Mucosa of rectum (tissue), 2 donors: ENCODE data around the gene NOTUM.

Source experiments
- H3K27ac ChIP-seq, 2 donors: one replicate each; pipeline ENCODE4 v1.7.0; 2013; ENCODE audit warnings: inconsistent platforms in 2 of 2, low read depth in 2 of 2, low read length in 2 of 2
- H3K27me3 ChIP-seq, 2 donors: one replicate each; pipeline ENCODE4 v1.7.0; 2013; ENCODE audit warnings: low read length in 2 of 2; ENCODE audit not compliant: control insufficient read depth in 2 of 2, insufficient read depth in 2 of 2
- H3K36me3 ChIP-seq, 2 donors: one replicate each; pipeline ENCODE4 v1.7.0; 2013; ENCODE audit warnings: low read length in 2 of 2; ENCODE audit not compliant: control insufficient read depth in 2 of 2, insufficient read depth in 2 of 2
- H3K4me1 ChIP-seq, 2 donors: one replicate each; pipeline ENCODE4 v1.7.0; 2013; ENCODE audit warnings: low read length in 2 of 2, mild to moderate bottlenecking in 1 of 2; ENCODE audit not compliant: control insufficient read depth in 2 of 2, insufficient read depth in 2 of 2
- H3K4me3 ChIP-seq, 2 donors: one replicate each; pipeline ENCODE4 v1.7.0; 2013; ENCODE audit warnings: low read length in 2 of 2
- H3K9ac ChIP-seq, 2 donors: one replicate each; pipeline ENCODE4 v1.7.0; 2013; ENCODE audit warnings: low read length in 2 of 2, low read depth in 1 of 2, mild to moderate bottlenecking in 1 of 2
- H3K9me3 ChIP-seq, 2 donors: one replicate each; pipeline ENCODE4 v1.7.0; 2013; ENCODE audit warnings: low read length in 2 of 2; ENCODE audit not compliant: control insufficient read depth in 2 of 2
- donor health status: healthy.
- donor health status: Normal muscosa, but diverticular disease.

NOTUM gene

GRCh38 chr17:81927152-81927652 is 33.8 kb downstream of the NOTUM start:
- H3K27ac ChIP-seq: peak overlapping the region; percentile 95 to 97
- peaks cover 3 to 10% of the 10 kb centered on the region in 2 donors for H3K27me3 ChIP-seq
- peak overlapping the region; percentile 76 to 77 for H3K9ac ChIP-seq
- H3K4me3 ChIP-seq: peak overlapping the region; percentile 75 to 76
- peaks cover 44 to 50% of the 10 kb centered on the region in 2 donors for H3K4me1 ChIP-seq
- H3K36me3 ChIP-seq: peaks cover 2 to 3% of the 10 kb centered on the region in 2 donors
- no peaks in the 10 kb centered on the region for H3K9me3 ChIP-seq

DNA sequence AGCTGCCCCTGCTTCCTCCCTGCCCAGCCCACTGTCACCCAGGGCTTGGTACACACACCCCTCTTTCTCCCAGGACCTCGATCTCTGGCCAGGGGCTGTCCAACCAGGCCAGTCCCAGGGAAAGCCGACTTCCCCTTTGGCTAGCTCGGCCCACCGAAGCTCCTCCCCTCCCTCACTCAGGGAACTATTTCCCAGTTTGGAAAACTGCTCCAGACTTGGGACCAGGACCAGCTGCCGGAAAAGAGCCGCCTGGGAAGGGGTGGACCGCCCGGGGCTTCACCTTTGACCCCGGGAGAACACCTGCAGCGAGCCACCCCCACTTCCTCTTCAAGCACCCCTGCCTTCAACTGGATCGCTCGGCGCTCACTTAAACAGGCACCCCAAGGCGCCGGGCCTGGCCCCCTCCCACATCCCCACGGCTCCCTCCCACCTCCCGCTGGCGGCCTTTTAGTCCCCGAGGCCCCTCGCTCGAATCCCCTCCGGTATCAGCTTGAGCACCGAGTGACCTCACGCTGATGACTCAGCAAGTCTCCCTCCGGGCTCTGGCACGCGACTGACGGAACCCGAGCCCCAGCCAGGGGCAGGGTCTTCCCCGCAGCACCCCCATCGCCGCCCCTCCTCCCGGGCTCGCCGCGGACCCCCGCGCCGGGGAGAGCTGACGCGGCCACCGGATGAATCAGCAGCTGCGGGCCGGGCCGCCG is 34.4 kb downstream of the NOTUM start:
- H3K27me3 ChIP-seq: peaks cover 3 to 10% of the 10 kb centered on the region in 2 donors
- H3K4me3 ChIP-seq: peak overlapping the region; percentile 75 to 76
- peaks cover 43 to 51% of the 10 kb centered on the region in 2 donors for H3K4me1 ChIP-seq
- H3K27ac ChIP-seq: peak overlapping the region; percentile 95 to 97
- no peaks in the 10 kb centered on the region for H3K9me3 ChIP-seq
- peaks cover 7% of the 10 kb centered on the region in 2 donors for H3K36me3 ChIP-seq
- peak overlapping the region; percentile 76 to 77 for H3K9ac ChIP-seq

DNA sequence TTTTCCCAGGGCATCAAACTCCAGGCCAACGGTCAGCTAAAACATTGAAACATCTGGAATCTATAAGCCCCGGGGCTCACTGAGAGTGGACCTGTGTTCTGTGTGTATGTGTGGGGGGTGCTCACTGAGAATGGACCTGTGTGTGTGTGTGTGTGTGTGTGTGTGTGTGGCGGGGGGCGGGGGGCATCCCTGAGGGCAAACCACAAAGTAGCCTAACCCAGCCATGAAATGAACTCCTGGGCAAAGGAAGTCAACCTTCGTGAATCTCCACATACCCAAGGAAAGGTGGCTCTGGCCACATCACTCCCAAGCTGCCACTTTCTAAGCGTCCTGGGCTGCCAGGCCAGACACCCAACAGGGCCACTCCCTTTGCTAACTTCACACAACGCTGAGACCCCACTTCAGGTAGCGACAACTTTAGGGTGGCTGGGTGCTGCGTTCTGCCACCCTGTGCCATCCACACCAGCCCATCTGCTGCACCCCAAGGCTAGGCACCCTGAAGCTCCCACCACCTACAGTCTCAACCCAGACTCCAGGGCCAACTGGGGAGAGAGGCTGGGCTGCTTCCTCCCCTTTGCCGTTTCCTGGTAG is 35.0 kb downstream of the NOTUM start:
- Histone ChIP-seq H3K4me1 (peaks cover 41 to 50% of the 10 kb centered on the region in 2 donors), H3K27me3 (peaks cover 3 to 10% of the 10 kb centered on the region in 2 donors), H3K9ac (peak overlapping the region; percentile 76 to 77), H3K27ac (peak overlapping the region; percentile 95 to 97), H3K4me3 (peak overlapping the region; percentile 75 to 76), H3K9me3 (no peaks in the 10 kb centered on the region), H3K36me3 (peaks cover 7 to 10% of the 10 kb centered on the region in 2 donors)

DNA sequence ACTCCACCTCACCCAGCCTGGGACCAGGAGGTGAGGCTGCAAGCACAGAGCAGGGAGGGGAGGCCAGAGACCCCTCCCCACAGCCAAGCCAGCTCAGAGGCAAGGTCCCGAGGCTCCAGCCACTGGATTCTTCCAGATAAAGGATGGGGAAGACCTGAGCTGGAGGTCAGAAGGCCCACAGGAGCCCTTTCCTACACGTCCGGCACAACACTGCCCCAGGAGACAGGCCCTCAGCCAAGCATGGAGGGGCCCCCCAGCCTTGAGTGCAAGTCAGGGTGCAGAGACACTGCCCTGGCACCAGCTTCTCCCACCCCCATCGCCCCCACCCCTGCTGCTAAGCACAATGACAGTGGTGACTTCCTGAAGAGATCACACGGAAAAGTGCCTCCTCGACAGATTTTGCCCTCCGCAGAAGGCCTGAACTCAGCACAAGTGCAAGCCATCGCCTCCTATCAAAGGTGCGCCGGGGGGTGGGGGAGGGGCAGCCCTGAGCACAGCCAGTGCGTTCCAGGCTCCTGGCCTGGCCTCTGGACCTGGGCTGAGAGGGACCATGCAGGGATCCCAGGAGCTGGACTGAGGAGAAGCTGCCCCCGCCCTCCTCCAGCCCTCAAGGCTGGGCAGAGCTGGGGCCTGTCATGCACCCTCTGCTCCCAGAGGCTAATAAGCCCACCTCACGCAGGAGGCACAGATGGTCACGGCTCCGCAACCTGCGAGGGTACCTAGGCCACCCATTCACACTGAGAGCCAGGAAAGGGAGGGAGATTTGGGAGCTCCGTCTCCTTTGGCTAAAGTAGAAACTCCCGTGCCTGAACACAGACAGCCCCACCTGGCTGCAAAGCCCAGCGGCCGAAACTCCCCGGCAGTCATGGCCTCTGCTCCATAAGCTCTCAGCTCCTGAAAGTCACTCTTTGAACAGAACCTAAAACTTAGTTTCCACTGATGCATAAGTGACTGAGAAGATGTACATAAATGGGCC is 36.1 kb downstream of the NOTUM start:
- no peak overlapping the region for H3K9ac ChIP-seq
- no peak overlapping the region for H3K4me3 ChIP-seq
- no peaks in the 10 kb centered on the region for H3K9me3 ChIP-seq
- peak overlapping the region in 1 of 2 donors; percentile 32 for H3K27ac ChIP-seq
- H3K4me1 ChIP-seq: peaks cover 51 to 53% of the 10 kb centered on the region in 2 donors
- H3K27me3 ChIP-seq: peaks cover 3 to 10% of the 10 kb centered on the region in 2 donors
- peaks cover 13 to 17% of the 10 kb centered on the region in 2 donors for H3K36me3 ChIP-seq

GRCh38 chr17:81923302-81924260 is 37.4 kb downstream of the NOTUM start:
- Histone ChIP-seq H3K9me3 (no peaks in the 10 kb centered on the region), H3K27ac (peak overlapping the region; percentile 32 to 59), H3K4me1 (peaks cover 63 to 65% of the 10 kb centered on the region in 2 donors), H3K9ac (peak overlapping the region; percentile 3 to 42), H3K36me3 (peaks cover 15 to 19% of the 10 kb centered on the region in 2 donors), H3K27me3 (peaks cover 0 to 3% of the 10 kb centered on the region in 2 donors), H3K4me3 (peak overlapping the region; percentile 31 to 50)

DNA sequence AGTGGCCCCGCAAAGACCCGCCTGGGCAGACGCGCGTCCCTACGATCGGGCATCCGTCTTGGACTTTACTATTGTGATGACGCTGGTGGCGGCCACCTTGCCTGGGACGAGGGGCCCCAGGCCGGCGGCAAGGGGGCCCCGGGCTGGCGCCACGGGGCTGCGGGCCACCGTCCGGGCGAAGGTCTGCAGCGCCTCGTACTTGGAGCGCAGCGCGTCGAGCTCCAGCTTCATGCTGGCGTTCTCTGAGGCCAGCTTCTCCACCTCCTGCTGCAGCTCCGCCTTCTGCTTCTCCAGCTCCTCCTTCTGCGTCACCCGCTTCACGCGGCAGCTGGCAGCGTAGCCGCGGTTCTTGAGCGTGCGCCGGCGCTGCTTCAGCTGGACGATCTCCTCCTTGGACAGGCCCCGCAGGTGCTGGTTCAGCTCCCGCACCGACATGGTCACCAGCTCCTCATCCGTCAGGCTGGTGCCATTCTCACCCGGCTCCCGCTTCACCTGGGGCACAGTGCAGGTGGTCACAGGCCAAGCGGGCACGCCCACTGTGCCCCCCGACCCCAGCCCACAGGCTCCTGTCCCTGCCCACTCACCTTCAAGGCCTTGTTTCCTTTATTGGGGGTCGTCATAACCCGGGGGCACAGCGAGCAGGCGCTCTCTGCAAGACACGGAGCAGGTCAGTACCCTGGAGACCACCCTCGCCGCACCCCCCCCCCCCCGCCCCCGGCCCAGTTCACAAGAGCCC is 38.3 kb downstream of the NOTUM start:
- no peaks in the 10 kb centered on the region for H3K27me3 ChIP-seq
- H3K36me3 ChIP-seq: peaks cover 15 to 19% of the 10 kb centered on the region in 2 donors
- peaks cover 61 to 62% of the 10 kb centered on the region in 2 donors for H3K4me1 ChIP-seq
- peak overlapping the region in 1 of 2 donors; percentile 20 for H3K4me3 ChIP-seq
- peak overlapping the region; percentile 32 to 59 for H3K27ac ChIP-seq
- H3K9ac ChIP-seq: no peak overlapping the region
- no peaks in the 10 kb centered on the region for H3K9me3 ChIP-seq

DNA sequence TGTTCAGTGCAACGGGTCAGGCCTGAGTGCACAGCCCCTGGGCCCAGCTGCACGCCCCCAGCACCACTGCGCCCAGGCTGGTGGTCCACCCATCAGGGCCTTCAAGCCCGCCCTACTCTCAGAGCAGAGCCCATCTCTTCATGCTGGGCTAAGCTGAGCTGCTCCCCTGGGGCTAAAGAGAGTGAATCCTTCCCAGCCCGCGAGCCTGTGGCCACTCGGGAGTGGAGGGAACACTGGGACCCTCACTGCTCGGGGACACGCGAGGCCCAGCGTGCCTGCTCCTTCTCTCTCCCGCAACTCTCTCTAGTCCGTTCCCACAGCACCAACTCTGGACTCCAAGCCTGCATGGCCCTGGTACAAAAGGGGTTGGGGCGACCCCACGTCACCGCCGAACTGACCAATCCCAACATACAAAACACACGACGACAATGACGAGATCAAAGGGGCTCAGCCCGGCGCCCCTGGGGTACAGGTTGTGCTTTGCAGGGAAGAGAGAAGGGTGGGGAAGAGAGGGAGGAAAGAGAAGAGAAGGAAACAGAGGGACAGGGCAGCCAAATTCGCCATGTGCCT is 38.9 kb downstream of the NOTUM start:
- peaks cover 63 to 67% of the 10 kb centered on the region in 2 donors for H3K4me1 ChIP-seq
- no peaks in the 10 kb centered on the region for H3K9me3 ChIP-seq
- no peak overlapping the region for H3K9ac ChIP-seq
- no peak overlapping the region for H3K27ac ChIP-seq
- no peaks in the 10 kb centered on the region for H3K27me3 ChIP-seq
- H3K36me3 ChIP-seq: peaks cover 15 to 19% of the 10 kb centered on the region in 2 donors
- H3K4me3 ChIP-seq: no peak overlapping the region

GRCh38 chr17:81921537-81921862 is 39.5 kb downstream of the NOTUM start:
- peaks cover 69 to 73% of the 10 kb centered on the region in 2 donors for H3K4me1 ChIP-seq
- no peak overlapping the region for H3K4me3 ChIP-seq
- H3K36me3 ChIP-seq: peaks cover 15 to 19% of the 10 kb centered on the region in 2 donors
- H3K27ac ChIP-seq: no peak overlapping the region
- no peak overlapping the region for H3K9ac ChIP-seq
- no peaks in the 10 kb centered on the region for H3K27me3 ChIP-seq
- H3K9me3 ChIP-seq: no peaks in the 10 kb centered on the region
